Ascending aorta (tissue), 2 donors: Measurements from ENCODE around the gene DHX16. TPM values are rescaled to one million over a fixed set of nuclear protein-coding genes. Genes with fewer than 3 reads are reported as not detected.

Experiments
- DNase-seq, 2 donors: peaks; one replicate each; pipeline ENCODE4 v3.0.0-alpha.2; 2019; ENCODE audit warnings: low spot score in 2 of 2
- H3K27ac ChIP-seq, 2 donors: fragments of 200-600 bp; sonication (generic); one replicate each; pipeline ENCODE4 v1.5.1; 2016 to 2017; ENCODE audit warnings: mild to moderate bottlenecking in 1 of 2
- H3K27me3 ChIP-seq: fragments of 200-600 bp; sonication (generic); one replicate; pipeline ENCODE4 v1.5.1; 2017
- H3K36me3 ChIP-seq, 2 donors: fragments of 200-600 bp; sonication (generic); one replicate each; pipeline ENCODE4 v1.5.1; 2016
- H3K4me1 ChIP-seq, 2 donors: fragments of 200-600 bp; sonication (generic); one replicate each; pipeline ENCODE4 v1.5.1; 2016 to 2017; ENCODE audit warnings: mild to moderate bottlenecking in 1 of 2
- H3K4me3 ChIP-seq, 2 donors: fragments of 200-600 bp; sonication (generic); one replicate each; pipeline ENCODE4 v1.5.1; 2016 to 2017; ENCODE audit warnings: mild to moderate bottlenecking in 1 of 2
- H3K9me3 ChIP-seq, 2 donors: fragments of 200-600 bp; sonication (generic); one replicate each; pipeline ENCODE4 v1.5.1; 2016
- CTCF ChIP-seq, 3 experiments: fragments of 200-600 bp in 2 of 3; fragments of 450-650 bp in 1 of 3; sonication (generic) in 2 of 3; IDR thresholded peaks; one replicate each; pipeline ENCODE4 v1.5.1; 2016 to 2019; ENCODE audit warnings: antibody characterized with exemption in 3 of 3, mild to moderate bottlenecking in 1 of 3, moderate library complexity in 1 of 3
- intact Hi-C: fragments of 100-400 bp; cut with DNase I; formaldehyde crosslinking; loops from one replicate; pipeline ENCODE4 v1.15.1; 2023
- total RNA-seq: library from RNA; depleted of rRNA; stranded (reverse); fragments of >200 nt; gene quantifications from one replicate; pipeline ENCODE4 v1.1.0, GENCODE V29; 2016

Gene DHX16
- total RNA-seq, 1 donor from 2014 or later = 39.2 TPM

- Histone ChIP-seq H3K4me1 (peaks cover 0 to 7% of the 10 kb centered on the region in 2 donors), H3K36me3 (peaks cover 54 to 66% of the 10 kb centered on the region in 2 donors), H3K9me3 (no peaks in the 10 kb centered on the region), H3K4me3 (no peak overlapping the region), H3K27me3 (no peaks in the 10 kb centered on the region), H3K27ac (no peak overlapping the region)
- TF ChIP-seq CTCF (IDR thresholded peaks at IDR 0.05) = no peak
- intact Hi-C loops = no loop called here
- DNase-seq = no peak
Observed at GRCh38 chr6:30712441-30712945, 39.7 kb upstream of the DHX16 start.

GRCh38 chr6:30711758-30712380 is 39.1 kb upstream of the DHX16 start:
- H3K27ac ChIP-seq = no peak overlapping the region
- H3K27me3 ChIP-seq = no peaks in the 10 kb centered on the region
- H3K9me3 ChIP-seq = no peaks in the 10 kb centered on the region
- no peak for DNase-seq
- intact Hi-C loops = no loop called here
- no peak for TF ChIP-seq CTCF (IDR thresholded peaks at IDR 0.05)
- peaks cover 60 to 72% of the 10 kb centered on the region in 2 donors for H3K36me3 ChIP-seq
- peaks cover 0 to 7% of the 10 kb centered on the region in 2 donors for H3K4me1 ChIP-seq
- no peak overlapping the region for H3K4me3 ChIP-seq

GRCh38 chr6:30709101-30709868 is 36.5 kb upstream of the DHX16 start:
- H3K4me1 ChIP-seq = no peaks in the 10 kb centered on the region
- H3K9me3 ChIP-seq = no peaks in the 10 kb centered on the region
- no peak overlapping the region for H3K4me3 ChIP-seq
- no peak overlapping the region for H3K27ac ChIP-seq
- no peaks in the 10 kb centered on the region for H3K27me3 ChIP-seq
- H3K36me3 ChIP-seq = peaks cover 65 to 84% of the 10 kb centered on the region in 2 donors
- DNase-seq = no peak
- intact Hi-C loops = no loop called here
- TF ChIP-seq CTCF (IDR thresholded peaks at IDR 0.05) = no peak

GRCh38 chr6:30707281-30707850 is 34.6 kb upstream of the DHX16 start:
- DNase-seq = no peak
- no peak overlapping the region for H3K4me3 ChIP-seq
- H3K36me3 ChIP-seq = peaks cover 53 to 84% of the 10 kb centered on the region in 2 donors
- no peak for TF ChIP-seq CTCF (IDR thresholded peaks at IDR 0.05)
- no peaks in the 10 kb centered on the region for H3K4me1 ChIP-seq
- no peak overlapping the region for H3K27ac ChIP-seq
- intact Hi-C loops = no loop called here
- H3K27me3 ChIP-seq = no peaks in the 10 kb centered on the region
- H3K9me3 ChIP-seq = no peaks in the 10 kb centered on the region

- H3K27me3 ChIP-seq = no peaks in the 10 kb centered on the region
- no peak for DNase-seq
- intact Hi-C loops = no loop called here
- no peak overlapping the region for H3K27ac ChIP-seq
- no peaks in the 10 kb centered on the region for H3K9me3 ChIP-seq
- TF ChIP-seq CTCF (IDR thresholded peaks at IDR 0.05) = no peak
- H3K4me1 ChIP-seq = no peaks in the 10 kb centered on the region
- H3K4me3 ChIP-seq = no peak overlapping the region
- peaks cover 37 to 79% of the 10 kb centered on the region in 2 donors for H3K36me3 ChIP-seq
Observed at GRCh38 chr6:30705620-30706019, 32.8 kb upstream of the DHX16 start.
